ENCODE results near the gene STAT5A.

STAT5A gene

GRCh38 chr17:42270170-42270535 is 18.1 kb upstream of the STAT5A start:
- no peak for DNase-seq

DNA sequence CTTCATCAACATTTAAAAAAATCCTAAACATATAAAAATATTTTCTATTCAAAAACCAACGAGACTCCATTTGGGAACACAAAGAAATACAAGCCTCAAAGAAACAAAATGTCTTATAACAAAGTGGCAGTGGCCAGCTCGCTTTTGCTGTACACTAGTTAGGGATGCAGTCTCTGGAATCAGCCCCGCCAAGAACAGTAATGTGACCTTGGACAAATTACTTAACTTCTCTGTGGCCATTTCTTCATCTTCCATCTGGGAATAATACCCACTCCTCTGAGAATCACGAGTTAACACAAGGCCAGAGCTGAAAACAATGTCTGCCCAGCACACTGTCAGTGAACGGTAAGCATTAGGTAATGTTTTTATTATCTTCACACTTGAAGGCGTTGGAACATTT is 17.7 kb upstream of the STAT5A start:
- DNase-seq: no peak

DNA sequence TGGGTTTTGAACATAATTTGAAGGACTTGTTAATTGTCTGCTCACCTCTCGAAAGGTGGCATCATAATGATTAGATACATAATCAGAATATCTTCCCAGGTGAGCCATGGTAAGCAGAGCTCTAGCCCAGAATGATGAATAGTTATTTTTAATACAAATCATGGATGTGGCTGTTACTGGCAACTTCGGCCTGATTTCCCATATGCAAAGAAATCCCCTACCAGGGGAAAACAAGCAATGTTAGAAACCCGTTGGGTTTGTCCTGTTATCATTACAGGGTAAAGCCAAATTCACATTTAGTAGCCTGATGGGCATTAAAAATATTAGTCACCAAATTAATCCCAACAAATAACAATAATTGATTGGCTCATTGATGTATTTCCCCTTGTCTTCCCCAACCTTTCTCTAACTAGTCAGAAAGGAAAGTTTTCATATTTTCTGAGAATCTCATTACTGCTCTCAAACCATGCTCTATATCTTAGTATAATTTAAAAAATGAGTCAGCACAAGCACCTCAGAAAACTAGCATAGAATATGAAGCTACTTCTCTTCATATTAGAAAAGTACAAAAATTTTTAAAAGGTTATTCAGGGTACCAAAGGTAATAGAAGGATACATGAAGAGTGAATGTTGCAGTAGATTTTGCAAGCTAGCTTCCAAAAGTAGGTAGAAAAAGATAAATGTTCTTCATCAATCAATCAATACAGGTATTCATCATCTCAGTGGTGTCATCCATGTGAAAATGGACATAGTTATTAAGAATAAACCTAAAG is 17.1 kb upstream of the STAT5A start:
- no peak for DNase-seq

GRCh38 chr17:42271779-42272035 is 16.6 kb upstream of the STAT5A start:
- DNase-seq: no peak

GRCh38 chr17:42272162-42272907 is 16.0 kb upstream of the STAT5A start:
- no peak for DNase-seq

- DNase-seq: no peak
These were observed 14.6 kb upstream of the STAT5A start for GRCh38 chr17:42273474-42274252.

DNA sequence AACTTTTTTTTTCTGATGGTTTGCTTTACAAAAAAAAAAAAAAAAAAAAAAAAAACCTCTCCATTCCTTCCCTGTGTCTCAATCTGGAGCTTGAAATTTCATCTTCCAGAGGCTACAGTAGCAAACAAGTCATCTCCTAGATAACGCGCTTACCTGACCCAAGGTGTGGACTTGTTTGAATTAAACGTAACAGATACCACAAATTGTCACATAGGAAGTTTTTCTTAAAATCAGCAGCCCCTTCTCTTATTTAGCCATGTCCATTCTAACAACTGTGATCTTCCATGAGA is 14.1 kb upstream of the STAT5A start:
- DNase-seq: no peak

DNA sequence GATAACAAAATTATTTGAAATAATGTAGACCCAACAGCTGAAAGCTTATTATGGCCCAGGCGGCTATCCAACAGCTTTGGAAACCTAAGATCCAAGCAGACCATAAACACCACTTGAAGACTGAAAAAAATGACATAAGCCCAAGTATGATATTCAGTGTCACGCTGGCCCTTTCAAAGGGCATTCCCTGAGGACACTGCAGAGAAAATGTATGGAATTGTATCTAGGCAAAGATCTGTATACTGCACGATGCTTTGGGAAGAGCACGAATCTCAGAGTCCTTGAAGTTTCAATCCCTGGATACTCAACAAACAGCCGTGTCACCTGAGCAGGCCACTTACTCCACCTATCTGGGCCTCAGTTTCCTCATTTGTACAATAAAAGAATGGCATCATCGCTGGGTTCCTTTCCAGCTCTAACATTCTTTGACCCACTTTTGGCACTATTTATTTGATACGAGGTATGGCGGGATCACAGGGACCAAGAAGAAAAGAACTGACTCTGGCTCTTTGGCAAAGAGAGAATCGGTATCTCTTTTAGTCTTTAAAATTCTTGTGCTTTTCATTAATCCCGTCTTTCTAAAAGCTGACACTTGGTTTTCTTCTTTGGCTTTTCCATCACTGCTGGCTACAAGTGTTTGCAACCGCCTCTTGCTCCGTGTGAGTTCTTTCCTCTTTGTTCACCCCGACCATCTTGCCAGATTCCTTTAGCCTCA is 13.3 kb upstream of the STAT5A start:
- DNase-seq: no peak

DNA sequence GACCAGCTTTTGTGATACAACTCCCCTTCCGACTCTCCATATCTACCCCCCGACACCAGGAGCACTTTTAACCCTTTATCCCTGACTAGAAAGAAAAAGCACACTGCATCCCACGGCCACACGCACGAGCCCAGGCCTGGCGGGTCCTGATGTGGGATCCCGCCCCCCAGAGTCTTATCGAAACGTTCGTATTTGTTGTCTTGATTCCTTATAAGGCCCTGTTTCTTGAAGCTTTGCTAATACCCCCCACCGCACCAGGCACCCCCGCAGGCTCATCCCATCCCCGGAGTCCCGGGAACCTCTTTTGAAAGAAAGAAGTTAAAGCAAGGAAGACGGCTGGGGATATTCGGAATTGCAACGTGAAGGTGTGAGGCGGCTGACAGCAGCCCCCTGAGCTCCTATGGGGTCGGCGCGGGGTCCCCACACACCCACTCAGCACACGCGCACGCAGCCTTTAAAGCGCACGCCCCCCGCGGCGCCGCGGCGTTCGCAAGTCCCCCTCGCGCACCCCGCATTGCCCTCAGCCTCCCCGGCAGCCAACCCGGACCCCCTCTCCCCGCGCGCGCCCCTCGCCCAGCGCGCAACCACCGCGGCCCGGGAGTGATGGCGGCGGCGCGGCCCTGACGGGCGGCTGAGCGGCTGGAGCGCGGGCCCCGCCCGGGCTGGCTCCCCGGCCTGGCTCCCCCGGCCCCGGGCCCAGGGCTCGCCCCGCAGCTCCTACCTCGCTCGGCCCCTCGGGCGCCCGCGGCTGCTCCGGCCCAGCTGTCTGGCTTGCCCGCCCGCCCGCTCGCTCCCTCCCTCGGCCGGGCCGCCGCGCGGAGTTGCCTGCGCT is 12.6 kb upstream of the STAT5A start:
- DNase-seq: peak; percentile 59

- DNase-seq: peak; percentile 75
These were observed 12.0 kb upstream of the STAT5A start, which contains the start of gene STAT5B for GRCh38 chr17:42276359-42276608. TSS of gene STAT5B (minus strand) at chr17:42276391. CDS start at chr17:42232127, 44,264 bp downstream.

DNA sequence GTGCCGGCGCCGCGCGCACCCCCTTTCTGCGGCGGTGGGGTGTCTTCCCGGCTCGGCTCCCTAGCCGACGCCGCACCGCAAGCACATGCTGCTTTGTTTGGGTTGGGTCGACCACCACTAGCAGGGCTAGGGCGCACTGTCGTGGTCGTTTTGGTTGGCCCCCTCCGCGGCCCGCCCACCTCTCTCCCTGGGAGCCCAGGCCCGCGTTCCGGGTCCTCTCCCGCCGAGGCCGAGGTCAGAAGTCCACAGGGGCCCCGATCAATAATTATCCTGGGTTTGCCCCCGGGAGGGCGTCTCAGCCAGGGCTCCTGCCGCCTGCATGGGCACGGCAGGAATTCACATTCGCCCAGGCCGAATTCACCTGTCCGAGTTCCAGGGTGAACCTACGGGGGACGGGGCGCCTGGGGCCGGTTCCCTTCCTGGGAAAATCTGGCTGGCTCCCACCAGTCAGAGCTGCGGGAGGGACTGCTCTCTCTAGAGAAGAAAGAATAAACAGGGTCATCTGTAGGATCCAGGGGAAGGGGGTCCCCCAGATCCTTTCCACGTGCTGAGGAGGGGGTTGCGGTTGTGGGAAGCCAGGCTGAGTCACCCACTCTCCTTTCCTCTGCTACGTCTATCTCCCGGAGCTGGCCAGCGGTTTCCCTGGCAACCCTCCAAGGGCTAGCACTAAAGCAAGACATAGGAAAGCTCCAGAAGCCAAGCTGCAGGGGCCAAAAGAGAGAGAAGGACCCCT is 11.5 kb upstream of the STAT5A start:
- no peak for DNase-seq

DNA sequence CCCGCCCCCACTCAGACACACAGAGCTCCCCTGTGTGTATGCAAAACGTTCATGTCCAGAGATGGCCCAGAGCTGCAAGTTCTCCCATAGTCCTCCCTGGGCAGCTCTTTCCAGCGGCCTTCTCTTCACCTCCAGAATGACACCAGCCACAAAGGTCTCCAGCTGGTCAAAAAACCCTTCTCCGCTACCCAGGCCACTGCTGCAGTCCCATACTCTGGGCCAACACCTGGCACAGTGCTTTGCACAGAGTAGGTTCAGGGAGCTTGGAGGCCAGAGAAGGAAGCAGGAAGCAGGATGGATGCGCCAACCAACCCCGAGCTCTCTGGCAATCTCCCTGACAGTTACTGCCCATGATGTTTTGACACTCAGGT is 11.0 kb upstream of the STAT5A start:
- DNase-seq: no peak

DNA sequence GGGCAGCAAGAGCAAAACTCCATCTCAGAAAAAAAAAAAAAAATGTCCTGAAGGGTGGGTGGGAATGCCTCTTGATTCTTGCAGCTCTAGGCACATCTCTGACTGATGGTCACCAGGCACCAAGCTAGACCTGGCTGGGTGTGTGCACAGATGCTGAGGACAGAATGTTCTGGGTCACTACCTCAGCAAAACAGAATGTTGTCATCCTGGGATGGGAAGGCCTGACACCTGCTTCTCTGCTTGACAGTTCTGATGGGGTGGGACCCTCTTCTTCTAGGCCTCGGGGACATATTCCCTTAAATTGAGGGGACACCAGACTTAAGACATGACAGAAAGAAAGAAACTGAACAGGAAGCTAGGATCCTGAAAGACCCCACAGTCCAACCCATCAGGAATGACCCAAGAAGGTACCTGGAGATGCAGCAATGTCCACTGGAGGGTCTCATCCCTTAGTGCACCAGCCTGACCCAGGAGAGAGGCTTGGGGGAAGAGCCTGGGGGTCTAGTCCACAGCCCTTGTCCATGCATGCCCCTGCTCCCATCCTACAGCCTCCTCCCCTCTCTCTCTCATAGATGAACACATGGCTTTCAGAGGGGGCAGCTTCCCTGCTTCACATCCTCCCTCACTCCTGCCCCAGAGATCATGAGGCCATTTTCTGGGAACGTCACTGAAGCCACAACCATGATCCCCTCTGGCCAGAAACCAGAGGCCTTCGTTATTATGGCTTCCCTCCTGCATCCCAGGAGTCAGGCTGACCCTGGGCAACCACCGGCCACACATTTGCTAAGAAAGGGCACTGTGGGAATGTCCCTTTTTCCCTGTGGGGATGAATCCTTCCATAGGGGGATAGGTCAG is 8.3 kb upstream of the STAT5A start:
- DNase-seq: no peak

DNA sequence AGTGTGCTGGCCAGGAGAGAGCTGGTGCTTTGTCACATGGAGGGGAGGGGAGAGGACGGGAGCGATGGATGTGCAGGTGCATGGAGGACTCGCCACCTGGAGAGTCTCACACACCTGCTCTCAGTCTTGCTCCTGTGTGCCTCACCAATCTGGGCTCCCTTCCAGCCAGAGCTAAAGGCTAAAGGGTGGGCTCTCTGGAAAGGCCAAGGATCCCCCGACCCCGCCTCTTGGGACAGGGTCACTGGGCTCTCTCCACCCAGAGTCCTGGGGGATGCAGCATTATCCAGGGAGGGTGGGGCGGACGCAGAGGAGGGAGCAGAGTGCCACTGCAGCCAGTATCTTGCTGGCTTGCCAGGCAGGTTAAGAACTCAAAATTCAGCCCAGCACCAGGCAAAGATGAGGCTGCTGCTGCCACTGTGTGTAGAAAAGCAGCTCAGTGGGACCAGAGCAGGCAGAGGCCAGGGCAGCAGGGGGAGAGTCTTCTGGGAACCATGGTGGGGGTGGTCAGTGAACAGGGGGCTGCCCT is 6.7 kb upstream of the STAT5A start:
- DNase-seq: no peak

DNA sequence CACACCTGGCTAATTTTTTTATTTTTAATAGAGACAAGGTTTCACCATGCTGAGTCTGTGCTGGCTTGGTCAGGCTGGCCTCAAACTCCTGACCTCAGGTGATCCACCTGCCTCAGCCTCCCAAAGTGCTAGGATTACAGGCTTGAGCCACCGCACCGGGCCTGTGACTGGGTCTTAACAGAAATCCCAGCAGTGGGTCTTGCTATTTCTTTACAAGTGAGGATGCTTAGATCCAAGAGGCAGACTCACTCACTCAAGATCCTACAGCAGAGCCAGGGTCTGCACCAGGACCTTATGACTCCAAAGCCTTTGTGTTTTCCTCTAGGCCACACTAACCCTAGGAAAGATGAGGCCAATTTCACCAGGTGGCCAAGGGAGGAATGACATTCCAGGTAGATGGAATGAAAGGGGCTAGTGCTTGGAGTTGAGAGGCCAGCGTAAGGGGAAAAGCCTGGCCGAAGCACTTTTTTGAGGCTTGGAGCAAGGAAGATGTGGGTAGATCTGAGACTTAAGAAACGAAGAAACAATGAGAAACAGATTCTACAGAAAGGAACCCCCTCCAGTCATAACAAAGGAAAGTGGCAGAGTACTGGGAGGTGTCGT is 5.7 kb upstream of the STAT5A start:
- DNase-seq: no peak

DNA sequence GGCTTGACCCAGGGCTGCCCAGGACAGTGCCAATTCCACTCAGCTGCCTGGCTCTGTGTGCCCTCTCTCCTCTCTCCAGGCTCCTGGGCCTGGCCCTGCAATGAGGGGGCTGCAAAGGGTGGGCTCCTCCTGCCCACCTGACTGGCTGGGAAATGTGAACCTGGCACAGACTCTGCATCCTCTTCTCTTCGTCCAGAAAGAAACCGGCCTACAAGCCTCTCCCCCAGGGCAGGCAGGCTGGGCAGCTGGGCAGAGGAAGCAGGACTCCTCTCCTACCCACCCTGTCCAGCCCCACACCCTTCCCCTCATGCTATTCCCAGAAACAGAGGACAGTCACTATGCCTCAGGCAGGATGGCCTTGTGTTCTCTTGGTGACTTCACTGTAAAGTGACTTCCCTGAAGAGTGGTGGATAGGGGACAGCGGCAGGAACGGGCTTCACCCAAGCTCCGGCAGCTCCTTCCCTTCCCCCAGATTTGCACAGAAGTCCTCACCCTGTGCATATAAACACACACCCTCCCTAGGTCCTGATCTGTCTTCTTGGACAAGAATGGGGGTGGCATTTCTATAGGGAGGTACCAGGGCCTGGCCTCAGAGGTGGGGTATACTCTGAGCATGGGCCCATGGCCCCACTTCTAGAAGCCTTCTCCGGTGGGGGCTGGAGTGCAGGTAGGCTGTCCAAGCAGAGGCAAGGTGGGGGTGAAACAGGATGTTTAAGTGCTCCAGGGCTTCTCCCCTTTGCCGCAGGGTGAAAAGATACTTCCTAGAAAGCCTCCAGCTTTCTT is 4.9 kb upstream of the STAT5A start:
- DNase-seq: no peak

DNA sequence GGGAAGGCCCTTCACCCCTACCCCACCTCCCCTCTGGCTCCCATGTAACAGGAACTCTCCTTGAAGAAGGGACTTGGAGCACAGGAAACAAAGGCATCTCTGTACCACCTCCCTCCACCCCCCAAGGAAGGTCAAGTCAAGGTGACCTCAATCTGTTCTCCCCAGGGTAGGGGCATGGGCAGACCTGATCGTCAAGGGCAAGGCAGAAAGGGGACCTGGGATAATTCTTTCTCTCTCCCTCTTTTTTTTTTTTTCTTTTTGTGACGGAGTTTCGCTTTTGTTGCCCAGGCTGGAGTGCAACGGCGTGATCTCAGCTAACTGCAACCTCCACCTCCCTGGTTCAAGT is 4.3 kb upstream of the STAT5A start:
- no peak for DNase-seq

DNA sequence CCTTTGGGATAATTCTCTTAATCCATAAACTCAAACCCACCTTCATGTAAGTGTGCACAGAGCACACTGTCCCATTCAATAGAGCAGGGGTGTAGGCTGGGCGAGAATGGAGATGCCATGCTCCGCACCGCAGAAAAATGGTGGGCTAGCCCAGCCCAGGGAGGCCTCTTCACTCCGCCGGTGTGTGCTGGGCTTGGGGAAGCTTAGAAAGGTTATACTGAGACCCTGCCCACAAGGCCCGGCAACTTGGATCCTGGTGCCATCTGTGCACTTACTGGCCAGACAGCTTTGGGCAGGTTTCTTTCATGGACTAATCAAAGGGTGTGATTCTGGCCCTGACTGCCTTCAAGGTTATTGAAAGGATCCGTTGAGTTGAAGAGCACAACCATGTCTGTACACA is 3.7 kb upstream of the STAT5A start:
- DNase-seq: peak; percentile 20

DNA sequence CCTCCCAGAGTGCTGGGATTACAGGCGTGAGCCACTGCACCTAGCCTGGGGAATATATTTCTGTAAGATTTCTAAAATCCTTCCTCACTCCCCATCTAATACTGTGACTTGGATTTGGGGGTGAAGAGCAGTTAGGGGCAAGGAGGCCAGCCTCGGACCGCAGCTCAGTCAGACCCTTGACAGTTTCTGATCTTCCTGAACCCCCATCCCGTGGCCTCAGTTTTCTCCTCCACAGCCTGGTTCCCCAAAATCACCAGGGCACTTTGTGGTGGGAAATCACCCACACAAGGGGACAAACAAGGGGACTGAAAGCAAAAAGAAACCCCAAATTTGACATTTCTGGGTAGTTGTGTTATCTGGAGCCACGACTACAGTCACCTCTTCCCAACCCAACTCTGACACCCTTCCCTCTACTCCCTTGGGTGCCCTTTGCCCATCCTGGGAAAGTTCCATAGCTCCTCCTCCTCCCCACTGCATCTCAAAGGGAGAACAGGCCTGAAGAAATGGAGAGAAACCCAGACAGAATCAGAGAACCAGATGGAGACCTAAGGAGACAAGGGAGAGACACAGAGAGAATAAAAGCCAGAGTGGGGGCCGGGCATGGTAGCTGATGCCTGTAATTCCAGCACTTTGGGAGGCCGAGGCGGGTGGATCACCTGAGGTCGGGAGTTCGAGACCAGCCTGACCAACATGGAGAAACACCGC is 2.8 kb upstream of the STAT5A start:
- no peak for DNase-seq

All from NCI-H82 (cell line).